CD4-positive, alpha-beta T cell treated with Interleukin-17A for 1 hour (primary cell): ENCODE results near the gene ATP8B3.

Source experiments
- DNase-seq: peaks from one replicate; pipeline ENCODE4 v3.0.0-alpha.2; 2020

Gene ATP8B3

DNA sequence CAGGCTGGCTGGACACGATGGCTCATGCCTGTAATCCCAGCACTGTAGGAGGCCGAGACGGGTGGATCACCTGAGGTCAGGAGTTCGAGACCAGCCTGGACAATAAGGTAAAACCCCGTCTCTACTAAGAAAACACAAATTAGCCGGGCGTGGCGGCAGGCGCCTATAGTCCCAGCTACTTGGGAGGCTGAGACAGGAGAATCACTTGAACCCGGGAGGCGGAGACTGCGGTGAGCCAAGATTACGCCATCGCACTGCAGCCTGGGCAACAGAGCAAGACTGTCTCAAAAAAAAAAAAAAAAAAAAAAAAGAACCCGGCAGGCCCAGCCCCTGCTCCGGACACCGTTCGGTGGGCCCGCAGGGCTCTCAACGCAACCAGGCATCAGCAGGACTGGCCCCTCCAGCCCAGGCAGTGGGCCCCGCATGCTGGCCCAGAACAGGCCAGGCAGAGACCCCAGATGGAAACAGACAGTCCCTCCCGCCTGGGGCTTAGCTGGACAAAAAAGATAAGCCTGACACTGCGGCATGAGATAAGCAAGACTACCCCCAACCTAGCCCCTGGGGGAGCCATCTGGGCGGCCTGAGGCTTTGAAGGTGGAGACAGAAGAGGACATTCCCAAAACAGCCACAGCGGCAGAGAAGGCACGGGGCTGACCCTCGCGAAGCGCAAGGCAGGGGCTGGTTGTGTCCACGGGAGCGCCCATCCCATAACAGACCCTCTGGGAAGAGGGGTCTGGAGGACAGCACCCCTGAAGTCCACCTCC, 24.6 kb upstream of the ATP8B3 start:
- DNase-seq = no peak

DNA sequence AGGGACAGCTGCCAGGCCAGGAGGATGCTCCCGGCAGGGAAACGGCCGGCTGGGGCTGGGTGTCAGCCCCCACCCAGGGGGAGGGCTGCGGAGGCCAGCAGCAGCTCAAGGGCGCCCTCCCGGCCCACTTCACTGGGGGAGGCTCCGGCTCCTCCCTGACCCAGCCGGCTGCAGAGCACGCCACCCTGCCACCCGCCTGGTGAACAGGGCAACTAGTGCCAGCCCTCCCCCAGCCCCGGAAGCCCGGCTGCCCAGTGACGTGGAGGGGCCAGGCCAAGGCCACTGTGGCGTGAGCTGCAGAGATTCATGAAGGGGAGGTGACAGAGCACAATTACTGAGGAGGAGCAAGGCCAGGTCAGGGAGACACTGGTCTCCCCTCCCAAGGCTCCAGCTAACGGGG, 21.5 kb upstream of the ATP8B3 start:
- DNase-seq = no peak

GRCh38 chr19:1832046-1832663, 20.1 kb upstream of the ATP8B3 start:
- no peak for DNase-seq

DNA sequence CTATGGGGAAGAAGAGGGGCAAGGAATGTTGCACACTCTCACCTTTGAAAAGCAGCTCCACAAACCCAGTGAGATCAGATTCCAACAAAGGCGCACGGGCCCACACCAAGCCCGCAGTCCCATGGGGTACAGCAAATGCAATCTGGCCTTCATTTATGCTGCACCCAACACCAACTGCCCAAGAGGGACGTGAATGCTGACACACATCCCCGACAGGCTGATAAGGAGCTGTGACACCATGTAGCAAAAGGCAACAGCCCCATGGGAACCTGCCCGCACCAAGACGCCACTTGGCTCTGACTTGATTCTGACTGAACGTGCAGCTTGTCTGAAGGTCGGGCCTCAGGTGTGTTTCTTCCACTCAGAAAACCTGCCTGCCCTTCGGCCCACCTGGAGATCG, 18.9 kb upstream of the ATP8B3 start:
- no peak for DNase-seq

DNA sequence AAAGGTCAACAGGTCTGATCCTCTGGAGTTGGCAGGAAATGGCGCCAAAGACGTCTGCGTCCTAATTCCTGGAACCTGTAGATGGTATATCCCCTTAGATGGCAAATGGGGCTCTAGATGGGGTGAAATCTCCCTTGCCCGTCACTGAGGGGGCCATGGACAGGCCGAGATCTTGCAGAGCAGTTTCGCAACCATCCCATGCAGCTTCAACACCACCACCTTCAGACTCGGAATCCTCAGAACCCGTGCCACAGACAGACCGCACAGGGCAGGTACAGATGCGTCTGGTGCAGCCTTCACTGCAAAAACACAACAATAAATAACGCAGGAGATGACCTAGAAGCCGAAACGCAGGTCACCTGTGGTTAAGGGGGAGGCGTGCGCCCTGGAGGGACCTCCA, 18.5 kb upstream of the ATP8B3 start:
- DNase-seq = no peak

DNA sequence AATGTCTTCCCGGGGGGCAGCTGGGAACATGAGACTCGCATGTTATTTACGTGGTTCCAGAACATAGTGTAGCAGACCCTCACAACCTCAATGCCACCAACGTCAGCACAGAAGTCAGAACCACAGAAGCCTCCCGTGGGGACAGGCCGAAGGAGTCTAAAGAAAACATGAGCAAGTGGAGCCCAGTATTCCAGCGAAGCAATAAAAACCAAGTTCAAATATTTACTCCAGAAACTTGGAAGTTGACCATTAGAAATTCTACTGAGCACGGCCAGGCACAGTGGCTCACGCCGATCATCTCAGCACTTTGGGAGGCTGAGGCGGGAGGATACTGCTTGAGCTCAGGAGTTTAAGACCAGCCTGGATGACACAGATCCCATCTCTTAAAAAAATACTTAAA, 17.9 kb upstream of the ATP8B3 start:
- no peak for DNase-seq

DNA sequence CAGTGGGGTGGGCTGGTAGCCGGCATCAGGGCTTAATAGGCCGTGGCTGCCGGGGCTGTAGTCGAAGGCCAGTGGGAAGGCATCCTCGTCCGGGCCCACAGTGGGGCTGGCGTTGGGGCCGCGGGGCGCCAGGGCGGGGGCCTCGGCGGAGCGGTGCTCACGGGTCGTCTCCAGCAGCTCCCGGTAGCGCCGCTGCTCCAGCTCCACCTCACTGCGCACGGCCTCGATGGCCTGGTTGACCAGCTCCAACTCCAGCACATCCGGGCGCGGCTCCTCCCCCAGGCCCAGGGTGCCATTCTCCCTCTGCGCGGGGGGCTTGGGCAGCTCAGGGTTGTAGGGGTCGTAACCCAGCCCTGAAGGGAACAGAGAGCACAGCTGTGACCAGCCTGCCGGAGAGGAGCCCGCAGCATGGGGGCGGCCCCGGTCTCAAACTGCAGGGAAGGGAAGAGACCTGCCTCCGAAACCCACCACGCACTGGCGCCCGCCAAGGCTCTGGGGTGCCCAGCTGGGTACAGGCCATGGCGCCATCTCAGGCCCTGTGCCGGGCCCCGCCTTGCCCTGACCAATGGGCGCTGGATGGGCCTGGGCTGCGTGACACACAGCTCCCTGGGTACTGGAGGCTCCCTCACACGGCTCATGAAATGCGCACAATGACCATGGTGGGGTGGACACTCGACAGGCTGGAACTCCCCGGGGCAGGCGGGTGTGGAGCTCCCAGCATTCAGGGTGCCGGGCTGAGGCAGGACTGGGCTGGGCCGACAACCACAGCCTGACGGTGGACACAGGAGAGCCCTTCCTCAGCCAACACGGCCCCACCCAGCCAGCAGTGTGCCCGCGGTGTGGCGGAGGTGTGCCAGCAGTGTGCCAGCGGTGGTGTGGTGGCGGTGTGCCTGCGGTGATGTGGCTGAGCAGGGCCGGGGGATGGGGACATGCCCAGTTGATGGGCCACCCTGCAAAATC, 16.5 kb upstream of the ATP8B3 start:
- DNase-seq = no peak

DNA sequence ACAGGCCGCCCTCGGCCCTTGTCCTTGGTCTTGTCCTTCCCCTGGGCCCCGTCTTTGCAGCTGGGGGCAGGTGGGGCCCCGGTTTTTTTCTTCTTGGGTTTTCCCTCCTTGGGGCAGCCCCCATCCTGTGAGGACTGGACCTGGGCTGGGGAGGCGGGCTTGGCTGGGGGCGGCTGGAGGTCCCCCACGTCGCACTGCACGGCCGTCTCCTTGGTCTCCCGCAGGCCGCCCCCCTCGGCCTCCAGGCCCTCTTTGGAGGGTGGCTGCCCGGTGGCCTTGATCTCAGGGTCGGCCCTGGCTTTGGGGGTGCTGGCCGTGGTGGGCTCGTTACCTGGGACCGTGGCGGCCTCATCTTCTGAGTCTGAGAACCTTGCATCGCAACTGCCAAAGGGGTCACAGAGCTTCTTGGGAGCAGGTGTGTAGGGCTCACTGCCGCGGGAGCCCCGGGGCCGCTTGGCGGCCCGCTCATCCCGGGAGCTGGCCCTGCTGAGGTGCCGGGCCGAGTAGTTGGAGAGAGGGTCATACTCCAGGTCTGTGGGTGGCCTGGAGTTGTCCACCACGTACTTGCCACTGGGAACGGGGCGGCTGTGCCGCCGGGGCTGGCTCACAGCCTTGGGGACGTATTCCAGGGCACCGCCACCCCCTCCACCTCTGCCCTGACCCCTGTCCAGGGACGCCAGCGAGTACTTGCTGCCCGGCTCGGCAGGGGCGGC, 15.6 kb upstream of the ATP8B3 start:
- DNase-seq = no peak

- no peak for DNase-seq
Observed at GRCh38 chr19:1826557-1827521, 14.8 kb upstream of the ATP8B3 start.

- peak; percentile 80 for DNase-seq
Observed at GRCh38 chr19:1825909-1826556, 14.0 kb upstream of the ATP8B3 start.

DNA sequence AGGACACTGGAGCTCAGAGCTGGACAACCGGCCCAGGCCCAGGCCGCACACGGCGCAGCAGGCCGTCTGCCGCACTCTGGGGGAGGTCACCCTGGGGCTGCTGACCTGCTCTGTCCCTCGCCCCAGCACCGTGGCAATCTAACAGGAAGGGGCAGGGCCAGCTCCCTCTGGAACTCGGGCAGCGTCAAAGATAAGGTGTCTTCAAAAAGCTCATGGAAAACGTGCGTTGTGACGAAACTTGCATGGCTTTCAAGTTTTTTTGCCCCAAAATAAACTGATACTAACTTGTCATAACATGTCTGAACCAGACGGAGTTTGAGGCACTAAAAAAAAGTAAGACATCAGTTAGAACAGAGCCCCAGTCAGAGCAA, 12.2 kb upstream of the ATP8B3 start:
- no peak for DNase-seq

- DNase-seq = no peak
Observed at GRCh38 chr19:1823539-1824251, 11.6 kb upstream of the ATP8B3 start.

GRCh38 chr19:1823020-1823419, 10.9 kb upstream of the ATP8B3 start:
- no peak for DNase-seq

DNA sequence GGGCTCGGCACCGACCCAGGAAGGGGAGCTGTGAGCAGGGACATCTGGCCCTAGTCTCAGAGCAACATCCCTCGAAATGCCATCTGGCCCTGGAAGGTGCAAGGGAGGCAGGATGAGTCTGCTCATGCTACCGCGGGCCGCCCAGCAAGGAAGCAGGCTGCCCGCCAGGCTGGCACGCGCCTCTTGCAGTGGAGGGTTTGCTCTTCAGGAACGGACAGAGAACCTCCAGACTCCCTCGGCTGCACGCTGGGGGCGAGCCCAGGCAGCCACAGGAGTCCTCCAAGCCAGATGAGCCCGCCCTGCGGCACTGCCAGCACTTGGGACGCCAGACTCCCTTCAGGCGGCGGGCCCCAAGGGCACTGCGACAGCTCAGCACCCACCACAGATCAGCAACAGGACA, 10.1 kb upstream of the ATP8B3 start:
- no peak for DNase-seq

- DNase-seq = no peak
Observed at GRCh38 chr19:1819341-1820255, 7.5 kb upstream of the ATP8B3 start.

DNA sequence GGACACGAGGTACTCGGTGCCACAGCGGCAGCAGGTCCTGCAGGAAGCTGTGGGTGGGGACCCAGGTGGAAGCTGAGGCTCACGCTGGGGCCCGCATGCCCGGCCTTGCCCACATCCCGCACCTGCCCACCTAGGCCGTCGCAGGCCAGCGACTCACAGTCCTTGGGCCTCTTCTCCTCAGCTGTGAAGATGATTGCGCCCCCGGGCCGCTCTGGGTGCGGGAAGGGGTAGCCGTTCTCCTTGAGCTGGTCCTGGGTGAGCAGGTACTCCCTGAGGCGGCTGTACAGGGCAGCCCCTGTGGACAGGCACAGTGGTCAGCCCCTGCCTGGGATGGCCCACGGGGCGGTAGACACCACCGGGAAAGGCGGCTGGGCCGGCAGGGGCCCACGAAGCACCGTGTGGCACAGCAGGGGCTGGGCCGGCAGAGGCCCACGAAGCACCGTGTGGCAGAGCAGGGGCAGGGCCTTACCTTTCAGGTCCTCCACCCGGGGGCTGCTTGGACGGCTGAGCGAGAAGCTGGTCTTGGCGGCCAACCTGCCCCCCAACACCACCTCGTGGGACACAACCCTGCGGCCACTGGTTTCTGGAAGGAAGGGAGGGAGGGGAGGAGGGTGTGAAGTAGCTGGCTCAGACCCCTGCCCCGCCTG, 6.6 kb upstream of the ATP8B3 start:
- no peak for DNase-seq

DNA sequence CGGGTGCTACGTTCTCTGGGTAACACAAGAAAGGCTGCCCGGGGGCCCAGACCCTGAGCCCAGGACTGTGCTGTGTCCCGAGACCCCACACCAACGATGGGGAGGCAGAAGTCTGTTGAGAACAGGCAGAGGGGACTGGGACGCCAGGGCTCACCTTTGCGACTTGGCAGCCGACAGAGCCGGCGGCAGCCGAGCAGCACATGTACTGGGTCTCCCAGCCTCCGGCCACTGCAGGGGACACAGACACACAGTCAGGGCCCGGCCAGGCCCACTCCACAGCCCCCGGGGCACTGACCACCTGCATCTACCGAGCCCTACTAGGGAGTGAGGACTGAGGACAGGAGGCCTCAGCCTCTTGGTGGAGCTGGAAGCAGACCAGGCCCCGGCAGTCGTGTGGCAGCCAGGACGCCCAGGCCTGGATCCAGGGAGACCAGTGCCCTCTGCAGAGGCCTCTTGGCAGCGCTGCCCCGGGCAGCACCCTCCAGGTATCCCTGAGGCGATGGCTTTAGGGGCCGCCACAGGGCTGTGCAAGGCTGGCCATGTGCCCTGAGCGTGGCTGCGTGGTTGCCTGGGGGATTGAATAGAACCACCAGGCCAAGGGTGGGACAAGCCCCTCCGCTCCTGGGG, 5.6 kb upstream of the ATP8B3 start:
- DNase-seq = no peak

DNA sequence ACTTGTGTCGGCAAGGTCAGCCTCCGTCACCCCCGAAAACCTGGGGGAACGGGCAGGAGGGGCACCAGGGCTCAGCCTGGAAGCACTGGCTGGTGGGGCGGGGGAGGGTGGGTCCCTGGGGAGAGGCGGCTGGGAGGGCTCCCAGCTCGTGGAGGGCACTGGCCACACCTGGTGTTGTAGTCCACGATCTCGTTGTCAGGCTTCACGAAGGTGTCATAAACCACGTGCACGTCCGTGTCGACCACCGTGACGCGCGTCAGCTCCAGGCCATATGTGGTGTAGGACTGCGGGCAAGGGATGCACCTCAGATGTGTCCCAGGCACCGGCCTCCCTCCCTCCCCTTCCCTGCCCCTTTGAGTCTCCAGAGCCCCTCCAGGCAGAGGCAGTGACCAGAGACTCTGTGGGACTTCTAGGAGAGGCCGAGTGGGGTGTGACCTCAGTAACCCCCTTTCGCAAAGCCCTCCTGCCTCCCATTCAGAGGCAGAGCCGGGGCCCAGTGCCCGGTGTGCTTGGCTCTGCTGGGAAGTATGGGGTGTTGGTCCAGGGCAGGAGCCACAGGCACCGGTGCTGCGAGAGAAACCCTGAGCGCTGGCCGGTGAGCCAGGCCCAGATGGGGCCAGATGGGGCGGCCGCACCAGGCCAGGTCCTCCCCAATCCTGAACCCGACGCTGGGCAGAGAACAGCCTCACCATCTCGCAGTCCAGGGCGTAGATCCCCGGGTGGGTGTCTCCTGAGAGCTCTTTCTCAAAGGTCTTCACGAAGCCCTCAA, 4.6 kb upstream of the ATP8B3 start:
- no peak for DNase-seq
